Measurements from ENCODE around the gene LARP7.

Gene LARP7

DNA sequence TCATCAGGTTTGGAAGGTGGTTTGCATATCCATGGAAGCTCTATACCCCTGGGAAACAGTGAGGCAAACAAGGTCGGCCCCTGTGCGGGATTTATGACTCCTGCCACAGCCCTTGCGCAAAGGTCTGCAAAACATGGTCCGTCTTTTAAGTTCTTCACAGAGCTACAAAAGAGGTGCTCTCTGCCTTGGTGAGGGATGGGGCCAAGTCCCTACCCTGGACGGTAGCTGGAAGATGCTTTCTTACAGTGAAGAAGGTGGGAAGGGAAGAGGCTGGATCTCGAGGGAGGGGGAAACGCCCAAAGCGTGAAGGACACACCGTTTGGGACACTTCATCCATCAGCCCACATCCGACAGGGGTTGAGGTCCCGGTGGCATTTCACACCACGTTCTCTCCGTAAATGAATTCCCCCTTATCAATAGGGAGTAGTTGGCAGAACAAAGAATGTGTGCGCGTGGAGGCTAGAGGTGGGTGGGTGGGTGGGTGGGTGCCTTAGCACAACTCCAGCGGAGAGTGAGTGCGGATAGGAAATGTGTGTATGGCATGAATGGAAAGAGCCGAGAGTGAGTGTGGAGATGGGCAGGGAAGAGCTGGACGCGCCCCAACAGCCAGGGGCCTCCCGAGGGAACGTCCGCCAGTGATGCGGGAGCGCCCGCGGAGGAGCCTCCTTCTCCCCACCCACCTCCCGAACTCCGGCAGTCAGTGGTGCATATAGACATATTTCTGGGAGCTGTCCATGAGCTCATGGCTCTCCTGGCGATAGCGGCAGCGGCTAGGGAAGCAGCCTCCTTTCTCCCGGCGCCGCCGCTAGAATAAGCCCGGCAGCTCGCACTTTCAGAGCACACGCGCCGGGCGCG is 68.3 kb downstream of the LARP7 start:
- peak; percentile 93 for ATAC-seq

DNA sequence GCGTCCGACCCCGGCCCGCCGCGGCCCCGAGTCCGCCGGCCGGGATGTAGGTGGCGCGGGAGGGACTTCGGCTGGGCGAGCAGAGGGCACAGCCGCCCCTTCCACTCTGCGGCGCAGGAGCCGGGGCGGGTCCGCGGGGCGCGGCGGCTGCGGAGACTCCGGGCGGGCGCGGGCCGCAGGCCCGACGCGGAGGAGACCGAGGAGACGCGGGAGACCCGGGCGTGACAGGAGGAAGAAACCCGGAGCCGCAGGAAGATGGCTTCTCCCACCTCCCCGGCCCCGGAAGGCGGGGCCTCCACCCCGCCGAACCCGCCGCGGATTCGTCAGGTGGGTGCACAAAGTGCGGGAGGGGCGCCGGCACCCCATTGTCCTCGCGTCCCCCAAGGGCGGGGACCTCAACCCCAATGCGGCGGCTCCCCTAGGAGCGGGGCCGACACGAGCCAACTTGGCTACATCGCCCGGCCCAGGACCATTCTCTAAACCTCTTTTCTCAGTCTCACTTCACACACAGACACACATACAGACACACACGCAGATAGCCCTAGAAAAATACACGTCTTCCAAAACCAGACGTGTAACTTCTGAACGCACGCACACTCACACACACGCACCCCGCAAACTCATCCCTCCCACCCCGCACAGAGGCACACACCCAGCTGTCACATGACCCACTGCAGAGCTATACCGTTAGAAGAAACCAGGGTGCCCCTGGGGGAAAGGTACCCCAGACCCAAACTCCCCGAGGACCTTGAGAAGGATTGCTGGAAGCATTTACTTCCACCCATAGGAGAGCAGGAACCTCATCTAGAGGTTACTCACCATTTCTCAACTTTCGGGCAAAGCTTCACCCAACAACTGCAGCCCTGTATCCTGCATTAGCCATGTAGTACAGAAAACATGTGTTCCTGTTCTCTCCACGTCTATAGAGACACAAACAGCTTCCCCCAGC is 69.2 kb downstream of the LARP7 start:
- peak; percentile 75 for ATAC-seq
- TF ChIP-seq, protein P1, sequence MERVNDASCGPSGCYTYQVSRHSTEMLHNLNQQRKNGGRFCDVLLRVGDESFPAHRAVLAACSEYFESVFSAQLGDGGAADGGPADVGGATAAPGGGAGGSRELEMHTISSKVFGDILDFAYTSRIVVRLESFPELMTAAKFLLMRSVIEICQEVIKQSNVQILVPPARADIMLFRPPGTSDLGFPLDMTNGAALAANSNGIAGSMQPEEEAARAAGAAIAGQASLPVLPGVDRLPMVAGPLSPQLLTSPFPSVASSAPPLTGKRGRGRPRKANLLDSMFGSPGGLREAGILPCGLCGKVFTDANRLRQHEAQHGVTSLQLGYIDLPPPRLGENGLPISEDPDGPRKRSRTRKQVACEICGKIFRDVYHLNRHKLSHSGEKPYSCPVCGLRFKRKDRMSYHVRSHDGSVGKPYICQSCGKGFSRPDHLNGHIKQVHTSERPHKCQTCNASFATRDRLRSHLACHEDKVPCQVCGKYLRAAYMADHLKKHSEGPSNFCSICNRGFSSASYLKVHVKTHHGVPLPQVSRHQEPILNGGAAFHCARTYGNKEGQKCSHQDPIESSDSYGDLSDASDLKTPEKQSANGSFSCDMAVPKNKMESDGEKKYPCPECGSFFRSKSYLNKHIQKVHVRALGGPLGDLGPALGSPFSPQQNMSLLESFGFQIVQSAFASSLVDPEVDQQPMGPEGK (CRISPR knock-in tag; IDR thresholded peaks at IDR 0.05; ENCODE audit: borderline replicate concordance), result peak; percentile 32; the same call in 1 of the 2 replicates
- 0 out of 2 replicates have a peak, but pooled peaks have one; percentile 22 for TF ChIP-seq ZNF70 (CRISPR knock-in tag; IDR thresholded peaks at IDR 0.05)

More for the DNA sequence above, 68.3 kb downstream of the LARP7 start:
- TF ChIP-seq CSDC2 (CRISPR knock-in tag; IDR thresholded peaks at IDR 0.05) (no peak), ISL1 (CRISPR knock-in tag; IDR thresholded peaks at IDR 0.05) (no peak), ZNF8 (CRISPR knock-in tag; IDR thresholded peaks at IDR 0.05) (no peak), TOX (CRISPR knock-in tag; IDR thresholded peaks at IDR 0.05; ENCODE audit: borderline replicate concordance) (no peak), BACH2 (CRISPR knock-in tag; IDR thresholded peaks at IDR 0.05; ENCODE audit: borderline replicate concordance) (no peak)
- TF ChIP-seq, protein P2, sequence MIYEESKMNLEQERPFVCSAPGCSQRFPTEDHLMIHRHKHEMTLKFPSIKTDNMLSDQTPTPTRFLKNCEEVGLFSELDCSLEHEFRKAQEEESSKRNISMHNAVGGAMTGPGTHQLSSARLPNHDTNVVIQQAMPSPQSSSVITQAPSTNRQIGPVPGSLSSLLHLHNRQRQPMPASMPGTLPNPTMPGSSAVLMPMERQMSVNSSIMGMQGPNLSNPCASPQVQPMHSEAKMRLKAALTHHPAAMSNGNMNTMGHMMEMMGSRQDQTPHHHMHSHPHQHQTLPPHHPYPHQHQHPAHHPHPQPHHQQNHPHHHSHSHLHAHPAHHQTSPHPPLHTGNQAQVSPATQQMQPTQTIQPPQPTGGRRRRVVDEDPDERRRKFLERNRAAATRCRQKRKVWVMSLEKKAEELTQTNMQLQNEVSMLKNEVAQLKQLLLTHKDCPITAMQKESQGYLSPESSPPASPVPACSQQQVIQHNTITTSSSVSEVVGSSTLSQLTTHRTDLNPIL (CRISPR knock-in tag; IDR thresholded peaks at IDR 0.05; ENCODE audit: low read depth), result no peak
- TF ChIP-seq, protein P3, sequence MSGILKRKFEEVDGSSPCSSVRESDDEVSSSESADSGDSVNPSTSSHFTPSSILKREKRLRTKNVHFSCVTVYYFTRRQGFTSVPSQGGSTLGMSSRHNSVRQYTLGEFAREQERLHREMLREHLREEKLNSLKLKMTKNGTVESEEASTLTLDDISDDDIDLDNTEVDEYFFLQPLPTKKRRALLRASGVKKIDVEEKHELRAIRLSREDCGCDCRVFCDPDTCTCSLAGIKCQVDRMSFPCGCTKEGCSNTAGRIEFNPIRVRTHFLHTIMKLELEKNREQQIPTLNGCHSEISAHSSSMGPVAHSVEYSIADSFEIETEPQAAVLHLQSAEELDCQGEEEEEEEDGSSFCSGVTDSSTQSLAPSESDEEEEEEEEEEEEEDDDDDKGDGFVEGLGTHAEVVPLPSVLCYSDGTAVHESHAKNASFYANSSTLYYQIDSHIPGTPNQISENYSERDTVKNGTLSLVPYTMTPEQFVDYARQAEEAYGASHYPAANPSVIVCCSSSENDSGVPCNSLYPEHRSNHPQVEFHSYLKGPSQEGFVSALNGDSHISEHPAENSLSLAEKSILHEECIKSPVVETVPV (CRISPR knock-in tag; IDR thresholded peaks at IDR 0.05), result no peak

DNA sequence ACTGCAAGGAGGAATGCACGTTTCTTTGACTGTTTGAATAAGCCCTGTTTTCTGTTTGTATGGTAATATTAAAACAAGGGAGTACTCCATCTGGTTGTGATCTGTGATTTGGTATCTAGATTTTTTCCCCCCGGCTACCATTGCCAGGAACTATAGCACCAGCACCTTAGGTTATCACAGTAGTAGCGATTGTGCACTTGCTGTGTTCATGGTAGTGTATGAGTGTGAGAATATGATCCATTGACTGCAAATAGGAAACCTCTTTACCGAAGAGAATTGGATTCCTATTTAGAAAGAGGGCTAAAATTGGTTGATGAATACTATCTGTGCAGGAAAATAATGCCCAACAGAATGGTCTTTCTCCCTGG is 69.9 kb downstream of the LARP7 start:
- no peak for ATAC-seq
- TF ChIP-seq RARB (CRISPR knock-in tag; IDR thresholded peaks at IDR 0.05) (no peak), ZNF70 (CRISPR knock-in tag; IDR thresholded peaks at IDR 0.05) (no peak), ZC3H10 (CRISPR knock-in tag; IDR thresholded peaks at IDR 0.05) (no peak), ZFP3 (CRISPR knock-in tag; IDR thresholded peaks at IDR 0.05) (no peak), PPARA (CRISPR knock-in tag; IDR thresholded peaks at IDR 0.05; ENCODE audit: borderline replicate concordance) (no peak), GLIS3 (CRISPR knock-in tag; IDR thresholded peaks at IDR 0.05) (no peak), TOX (CRISPR knock-in tag; IDR thresholded peaks at IDR 0.05; ENCODE audit: borderline replicate concordance) (no peak), ZNF8 (CRISPR knock-in tag; IDR thresholded peaks at IDR 0.05) (no peak), ARNTL (CRISPR knock-in tag; IDR thresholded peaks at IDR 0.05; ENCODE audit: borderline replicate concordance, low read depth) (no peak), ZNF565 (CRISPR knock-in tag; conservative IDR thresholded peaks at IDR 0.05; ENCODE audit: low read depth) (no peak), BACH2 (CRISPR knock-in tag; IDR thresholded peaks at IDR 0.05; ENCODE audit: borderline replicate concordance) (no peak), ZFP30 (CRISPR knock-in tag; IDR thresholded peaks at IDR 0.05) (no peak), CSDC2 (CRISPR knock-in tag; IDR thresholded peaks at IDR 0.05) (no peak), SNAI2 (CRISPR knock-in tag; IDR thresholded peaks at IDR 0.05) (no peak)
- TF ChIP-seq, protein P2 (CRISPR knock-in tag; IDR thresholded peaks at IDR 0.05; ENCODE audit: low read depth), result no peak
- TF ChIP-seq, protein P1 (CRISPR knock-in tag; IDR thresholded peaks at IDR 0.05; ENCODE audit: borderline replicate concordance), result no peak
- TF ChIP-seq, protein P4, sequence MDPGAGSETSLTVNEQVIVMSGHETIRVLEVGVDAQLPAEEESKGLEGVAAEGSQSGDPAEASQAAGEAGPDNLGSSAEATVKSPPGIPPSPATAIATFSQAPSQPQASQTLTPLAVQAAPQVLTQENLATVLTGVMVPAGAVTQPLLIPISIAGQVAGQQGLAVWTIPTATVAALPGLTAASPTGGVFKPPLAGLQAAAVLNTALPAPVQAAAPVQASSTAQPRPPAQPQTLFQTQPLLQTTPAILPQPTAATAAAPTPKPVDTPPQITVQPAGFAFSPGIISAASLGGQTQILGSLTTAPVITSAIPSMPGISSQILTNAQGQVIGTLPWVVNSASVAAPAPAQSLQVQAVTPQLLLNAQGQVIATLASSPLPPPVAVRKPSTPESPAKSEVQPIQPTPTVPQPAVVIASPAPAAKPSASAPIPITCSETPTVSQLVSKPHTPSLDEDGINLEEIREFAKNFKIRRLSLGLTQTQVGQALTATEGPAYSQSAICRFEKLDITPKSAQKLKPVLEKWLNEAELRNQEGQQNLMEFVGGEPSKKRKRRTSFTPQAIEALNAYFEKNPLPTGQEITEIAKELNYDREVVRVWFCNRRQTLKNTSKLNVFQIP (CRISPR knock-in tag; IDR thresholded peaks at IDR 0.05; ENCODE audit: borderline replicate concordance, low read depth), result no peak
- TF ChIP-seq, protein P3 (CRISPR knock-in tag; IDR thresholded peaks at IDR 0.05), result no peak
- TF ChIP-seq, protein P5, sequence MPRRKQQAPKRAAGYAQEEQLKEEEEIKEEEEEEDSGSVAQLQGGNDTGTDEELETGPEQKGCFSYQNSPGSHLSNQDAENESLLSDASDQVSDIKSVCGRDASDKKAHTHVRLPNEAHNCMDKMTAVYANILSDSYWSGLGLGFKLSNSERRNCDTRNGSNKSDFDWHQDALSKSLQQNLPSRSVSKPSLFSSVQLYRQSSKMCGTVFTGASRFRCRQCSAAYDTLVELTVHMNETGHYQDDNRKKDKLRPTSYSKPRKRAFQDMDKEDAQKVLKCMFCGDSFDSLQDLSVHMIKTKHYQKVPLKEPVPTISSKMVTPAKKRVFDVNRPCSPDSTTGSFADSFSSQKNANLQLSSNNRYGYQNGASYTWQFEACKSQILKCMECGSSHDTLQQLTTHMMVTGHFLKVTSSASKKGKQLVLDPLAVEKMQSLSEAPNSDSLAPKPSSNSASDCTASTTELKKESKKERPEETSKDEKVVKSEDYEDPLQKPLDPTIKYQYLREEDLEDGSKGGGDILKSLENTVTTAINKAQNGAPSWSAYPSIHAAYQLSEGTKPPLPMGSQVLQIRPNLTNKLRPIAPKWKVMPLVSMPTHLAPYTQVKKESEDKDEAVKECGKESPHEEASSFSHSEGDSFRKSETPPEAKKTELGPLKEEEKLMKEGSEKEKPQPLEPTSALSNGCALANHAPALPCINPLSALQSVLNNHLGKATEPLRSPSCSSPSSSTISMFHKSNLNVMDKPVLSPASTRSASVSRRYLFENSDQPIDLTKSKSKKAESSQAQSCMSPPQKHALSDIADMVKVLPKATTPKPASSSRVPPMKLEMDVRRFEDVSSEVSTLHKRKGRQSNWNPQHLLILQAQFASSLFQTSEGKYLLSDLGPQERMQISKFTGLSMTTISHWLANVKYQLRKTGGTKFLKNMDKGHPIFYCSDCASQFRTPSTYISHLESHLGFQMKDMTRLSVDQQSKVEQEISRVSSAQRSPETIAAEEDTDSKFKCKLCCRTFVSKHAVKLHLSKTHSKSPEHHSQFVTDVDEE (CRISPR knock-in tag; IDR thresholded peaks at IDR 0.05), result no peak
